ENCODE data around the gene RCL1.

Gene RCL1

GRCh38 chr9:4855841-4856240, 63.1 kb downstream of the RCL1 start:
- TF ChIP-seq POLR2A (IDR thresholded peaks at IDR 0.05; ENCODE audit: low read length), result no peak
- no peak for TF ChIP-seq GATA1 (IDR thresholded peaks at IDR 0.05; ENCODE audit: low read depth, low read length)
- DNase-seq, result peak in 1 of 2 experiments; percentile 50

GRCh38 chr9:4857163-4857810, 64.5 kb downstream of the RCL1 start:
- TF ChIP-seq GATA1 (IDR thresholded peaks at IDR 0.05; ENCODE audit: low read depth, low read length) (no peak), POLR2A (IDR thresholded peaks at IDR 0.05; ENCODE audit: low read length) (no peak)
- DNase-seq, result no peak

GRCh38 chr9:4859035-4859434, 66.3 kb downstream of the RCL1 start:
- TF ChIP-seq POLR2A (IDR thresholded peaks at IDR 0.05; ENCODE audit: low read length) (no peak), GATA1 (IDR thresholded peaks at IDR 0.05; ENCODE audit: low read depth, low read length) (no peak)
- DNase-seq, result no peak

GRCh38 chr9:4860383-4860782, 67.6 kb downstream of the RCL1 start:
- TF ChIP-seq POLR2A (IDR thresholded peaks at IDR 0.05; ENCODE audit: low read length), result no peak
- TF ChIP-seq GATA1 (IDR thresholded peaks at IDR 0.05; ENCODE audit: low read depth, low read length), result no peak
- DNase-seq, result no peak

GRCh38 chr9:4861145-4861544, 68.4 kb downstream of the RCL1 start:
- no peak for DNase-seq
- TF ChIP-seq GATA1 (IDR thresholded peaks at IDR 0.05; ENCODE audit: low read depth, low read length) (no peak), POLR2A (IDR thresholded peaks at IDR 0.05; ENCODE audit: low read length) (no peak)

GRCh38 chr9:4861736-4862451, 69.2 kb downstream of the RCL1 start:
- no peak for TF ChIP-seq GATA1 (IDR thresholded peaks at IDR 0.05; ENCODE audit: low read depth, low read length)
- TF ChIP-seq POLR2A (IDR thresholded peaks at IDR 0.05; ENCODE audit: low read length), result no peak
- DNase-seq, result peak; percentile 34 to 56

GRCh38 chr9:4862506-4863250, 69.9 kb downstream of the RCL1 start:
- peak; percentile 75 for TF ChIP-seq GATA1 (IDR thresholded peaks at IDR 0.05; ENCODE audit: low read depth, low read length)
- TF ChIP-seq POLR2A (IDR thresholded peaks at IDR 0.05; ENCODE audit: low read length), result peak; percentile 26
- DNase-seq, result peak; percentile 91 to 98

GRCh38 chr9:4864234-4864661, 71.5 kb downstream of the RCL1 start:
- TF ChIP-seq POLR2A (IDR thresholded peaks at IDR 0.05; ENCODE audit: low read length) (no peak), GATA1 (IDR thresholded peaks at IDR 0.05; ENCODE audit: low read depth, low read length) (no peak)
- DNase-seq, result peak in 1 of 2 experiments; percentile 16

- DNase-seq, result no peak
- TF ChIP-seq POLR2A (IDR thresholded peaks at IDR 0.05; ENCODE audit: low read length), result no peak
- TF ChIP-seq GATA1 (IDR thresholded peaks at IDR 0.05; ENCODE audit: low read depth, low read length), result no peak
These were observed 72.0 kb downstream of the RCL1 start for GRCh38 chr9:4864698-4865097.

GRCh38 chr9:4865681-4866080, 72.9 kb downstream of the RCL1 start:
- TF ChIP-seq POLR2A (IDR thresholded peaks at IDR 0.05; ENCODE audit: low read length), result peak; percentile 21
- no peak for TF ChIP-seq GATA1 (IDR thresholded peaks at IDR 0.05; ENCODE audit: low read depth, low read length)
- DNase-seq, result peak; percentile 54 to 58

GRCh38 chr9:4866239-4866969, 73.7 kb downstream of the RCL1 start:
- TF ChIP-seq GATA1 (IDR thresholded peaks at IDR 0.05; ENCODE audit: low read depth, low read length) (no peak), POLR2A (IDR thresholded peaks at IDR 0.05; ENCODE audit: low read length) (no peak)
- peak; percentile 44 to 50 for DNase-seq

- TF ChIP-seq POLR2A (IDR thresholded peaks at IDR 0.05; ENCODE audit: low read length), result no peak
- no peak for TF ChIP-seq GATA1 (IDR thresholded peaks at IDR 0.05; ENCODE audit: low read depth, low read length)
- no peak for DNase-seq
These were observed 80.3 kb downstream of the RCL1 start for GRCh38 chr9:4873066-4873465.

GRCh38 chr9:4875559-4875958, 82.8 kb downstream of the RCL1 start:
- TF ChIP-seq POLR2A (IDR thresholded peaks at IDR 0.05; ENCODE audit: low read length) (no peak), GATA1 (IDR thresholded peaks at IDR 0.05; ENCODE audit: low read depth, low read length) (no peak)
- no peak for DNase-seq

Measured in erythroblast (primary cell).